Measurements from ENCODE around the gene FLYWCH2.

Gene FLYWCH2

GRCh38 chr16:2911638-2912329 is 28.8 kb downstream of the FLYWCH2 start, which contains the start of gene FLYWCH1:
Gene FLYWCH1, plus strand, starts transcription at chr16:2911931. Its CDS starts 17,755 bp downstream, at chr16:2929686.
- TF ChIP-seq REST (IDR thresholded peaks at IDR 0.05; ENCODE audit: insufficient read depth in 1 of 2, low read depth in 2 of 2, low read length in 2 of 2) (no peak), SIN3A (IDR thresholded peaks at IDR 0.05; ENCODE audit: borderline replicate concordance, insufficient read depth, low read length) (0 out of 2 replicates have a peak, but pooled peaks have one; percentile 25), TAF1 (IDR thresholded peaks at IDR 0.05; ENCODE audit: borderline replicate concordance, insufficient read depth, low read length) (0 out of 2 replicates have a peak, but pooled peaks have one; percentile 49), POLR2AphosphoS5 (IDR thresholded peaks at IDR 0.05; ENCODE audit: low read depth, low read length) (peak; percentile 78), FOXP2 (optimal IDR thresholded peaks at IDR 0.05; ENCODE audit: borderline replicate concordance, extremely low read depth, extremely low read length, insufficient read depth) (peak; percentile 93)

- TF ChIP-seq POLR2AphosphoS5 (IDR thresholded peaks at IDR 0.05; ENCODE audit: low read depth, low read length) (no peak), REST (IDR thresholded peaks at IDR 0.05; ENCODE audit: insufficient read depth in 1 of 2, low read depth in 2 of 2, low read length in 2 of 2) (no peak), FOXP2 (optimal IDR thresholded peaks at IDR 0.05; ENCODE audit: borderline replicate concordance, extremely low read depth, extremely low read length, insufficient read depth) (no peak), TAF1 (IDR thresholded peaks at IDR 0.05; ENCODE audit: borderline replicate concordance, insufficient read depth, low read length) (no peak), SIN3A (IDR thresholded peaks at IDR 0.05; ENCODE audit: borderline replicate concordance, insufficient read depth, low read length) (no peak; the same call in 1 of the 2 replicates)
Measured at GRCh38 chr16:2912330-2913199, 29.6 kb downstream of the FLYWCH2 start.

GRCh38 chr16:2913603-2914002 is 30.6 kb downstream of the FLYWCH2 start:
- no peak for TF ChIP-seq FOXP2 (optimal IDR thresholded peaks at IDR 0.05; ENCODE audit: borderline replicate concordance, extremely low read depth, extremely low read length, insufficient read depth)
- no peak for TF ChIP-seq TAF1 (IDR thresholded peaks at IDR 0.05; ENCODE audit: borderline replicate concordance, insufficient read depth, low read length)
- TF ChIP-seq SIN3A (IDR thresholded peaks at IDR 0.05; ENCODE audit: borderline replicate concordance, insufficient read depth, low read length), result no peak
- no peak for TF ChIP-seq POLR2AphosphoS5 (IDR thresholded peaks at IDR 0.05; ENCODE audit: low read depth, low read length)
- no peak for TF ChIP-seq REST (IDR thresholded peaks at IDR 0.05; ENCODE audit: insufficient read depth in 1 of 2, low read depth in 2 of 2, low read length in 2 of 2)

- no peak for TF ChIP-seq FOXP2 (optimal IDR thresholded peaks at IDR 0.05; ENCODE audit: borderline replicate concordance, extremely low read depth, extremely low read length, insufficient read depth)
- no peak for TF ChIP-seq POLR2AphosphoS5 (IDR thresholded peaks at IDR 0.05; ENCODE audit: low read depth, low read length)
- no peak for TF ChIP-seq REST (IDR thresholded peaks at IDR 0.05; ENCODE audit: insufficient read depth in 1 of 2, low read depth in 2 of 2, low read length in 2 of 2)
- TF ChIP-seq TAF1 (IDR thresholded peaks at IDR 0.05; ENCODE audit: borderline replicate concordance, insufficient read depth, low read length), result no peak
- TF ChIP-seq SIN3A (IDR thresholded peaks at IDR 0.05; ENCODE audit: borderline replicate concordance, insufficient read depth, low read length), result no peak
Measured at GRCh38 chr16:2914233-2914632, 31.2 kb downstream of the FLYWCH2 start.

All from PFSK-1 (cell line).